Stimulated activated CD4-positive, alpha-beta T cell treated with anti-CD3 and anti-CD28 coated beads, TNF-alpha, amount 100 ng/mL, for 1 hour (primary cell): ENCODE measurements around the gene SLC18A2.
"Not testable (repeated sequence)": the region's sequence is repeated elsewhere in the genome, so short reads cannot be mapped to it uniquely, and the experiment has no call there.

Source experiments
- DNase-seq, 3 donors: peaks; one replicate each; pipeline ENCODE4 v3.0.0-alpha.2; 2020; ENCODE audit warnings: low read depth in 3 of 3, low spot score in 1 of 3

Gene SLC18A2

DNA sequence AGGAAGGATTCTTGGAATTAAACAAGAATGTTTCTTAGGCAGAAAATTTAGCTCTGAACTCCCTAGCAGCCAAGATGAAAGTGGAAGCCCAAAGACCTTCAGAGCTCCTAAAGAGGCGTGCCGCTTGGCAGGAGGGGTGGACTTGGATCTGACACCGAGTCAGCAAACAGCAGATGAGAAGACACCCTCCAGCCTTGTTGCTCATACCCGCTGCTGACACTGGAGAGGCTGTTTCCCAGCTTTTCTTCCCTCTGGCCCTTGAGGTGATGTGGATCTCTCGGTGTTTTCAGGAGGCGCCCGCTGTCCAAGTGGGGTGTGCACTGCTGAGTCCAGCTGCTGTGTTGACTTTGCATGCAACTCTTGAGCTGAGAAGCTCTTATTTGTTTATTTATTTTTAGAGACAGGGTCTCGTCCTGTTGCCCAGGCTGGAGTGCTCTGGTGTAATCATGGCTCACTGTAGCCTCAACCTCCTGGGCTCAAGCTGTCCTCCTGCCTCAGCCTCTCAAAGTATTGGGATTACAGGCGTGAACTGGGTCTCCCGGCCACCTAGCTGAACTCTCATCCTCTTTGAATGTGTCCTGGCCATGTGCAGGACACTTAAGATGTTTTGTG lies 21.5 kb downstream of the SLC18A2 start:
- no peak for DNase-seq

DNA sequence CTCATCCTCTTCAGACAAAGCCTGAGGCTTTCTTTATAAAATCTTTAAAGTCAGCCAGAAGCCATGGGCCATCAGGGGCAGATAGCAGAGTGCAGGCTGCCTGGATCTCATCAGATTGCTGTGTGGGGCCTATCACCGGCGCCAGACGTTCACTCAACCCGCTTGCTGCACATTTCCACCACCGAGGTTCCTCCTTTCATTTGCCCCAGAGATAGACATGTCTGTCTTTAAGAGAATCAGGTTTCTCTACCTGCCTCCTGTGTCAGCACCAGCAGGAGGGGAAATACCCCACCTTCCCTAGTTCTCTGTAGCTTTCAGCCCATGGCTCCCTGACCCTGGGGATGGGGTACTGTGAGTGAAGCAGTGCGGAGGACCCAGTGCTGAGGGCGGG lies 22.0 kb downstream of the SLC18A2 start:
- no peak for DNase-seq

DNA sequence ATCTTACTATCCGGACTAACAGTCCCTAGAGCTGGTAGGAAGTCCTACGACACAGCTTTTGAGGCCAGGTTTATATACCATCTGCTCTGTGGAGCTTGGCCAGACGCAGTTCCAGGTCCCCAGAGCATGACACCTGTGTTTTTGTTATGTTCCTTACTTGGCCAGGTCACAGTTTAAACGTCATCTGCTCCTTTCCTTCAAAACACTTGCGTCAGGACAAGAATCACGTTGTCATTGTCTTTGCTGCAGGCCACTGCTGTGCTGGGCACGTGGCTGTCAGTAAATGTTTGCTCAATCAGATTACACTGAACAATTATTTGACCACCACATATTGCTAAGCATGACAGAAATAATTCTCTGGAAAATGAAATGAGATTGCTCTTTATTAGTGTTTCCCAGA lies 23.9 kb downstream of the SLC18A2 start:
- DNase-seq, result no peak

DNA sequence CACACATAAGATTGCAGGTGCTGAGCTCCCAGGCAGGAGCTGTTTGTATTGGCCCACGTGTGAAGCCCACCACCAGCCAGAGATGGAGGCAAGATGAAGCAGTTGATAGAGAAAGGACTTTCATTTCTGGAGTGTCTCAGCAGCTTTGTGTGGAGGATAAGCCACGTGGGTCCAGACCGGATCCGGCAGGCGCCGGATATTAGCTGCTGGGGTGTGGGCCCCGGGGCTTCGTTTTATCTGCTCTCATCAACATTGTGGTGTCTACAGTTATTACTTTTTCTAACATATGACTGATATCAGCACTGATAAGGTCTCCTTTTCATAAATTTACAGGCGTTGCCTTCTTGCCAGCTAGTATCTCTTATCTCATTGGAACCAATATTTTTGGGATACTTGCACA lies 25.5 kb downstream of the SLC18A2 start:
- DNase-seq, result no peak

DNA sequence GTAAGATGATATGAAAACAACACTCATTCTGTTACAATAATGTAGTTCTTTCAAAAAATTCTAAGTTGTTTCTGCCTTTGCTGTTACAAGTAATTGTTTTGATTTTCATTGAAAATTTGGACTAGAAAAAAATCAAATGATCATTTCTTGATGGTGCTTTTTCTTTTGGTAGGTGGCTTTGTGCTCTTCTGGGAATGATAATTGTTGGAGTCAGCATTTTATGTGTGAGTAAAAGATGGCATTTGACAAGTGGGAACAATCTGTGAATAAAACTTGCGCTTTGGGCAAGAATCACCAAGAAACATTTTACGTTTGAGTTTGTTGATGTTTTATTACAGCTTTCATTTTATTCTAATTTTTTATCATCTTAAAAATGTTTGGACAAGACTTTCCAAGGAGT lies 25.9 kb downstream of the SLC18A2 start:
- DNase-seq, result no peak

DNA sequence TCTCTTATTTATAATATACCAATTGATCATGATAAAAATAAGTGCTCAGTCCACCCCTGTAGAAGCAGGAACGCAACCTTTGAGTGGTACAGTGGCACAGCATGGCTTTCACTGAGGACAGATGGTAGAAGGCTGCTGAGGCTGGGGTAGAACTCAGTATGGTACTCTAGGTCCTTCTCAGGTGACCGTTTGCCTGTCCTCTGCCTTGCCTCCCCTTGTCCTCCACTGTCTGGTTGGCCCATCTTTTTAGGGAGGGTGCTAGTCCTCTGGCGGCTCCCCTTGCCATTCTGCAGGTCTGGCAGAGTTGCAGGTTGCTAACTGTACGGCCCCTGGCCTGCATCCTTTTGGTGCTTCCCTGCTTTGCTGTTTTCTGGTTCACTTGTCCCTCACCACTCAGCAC lies 27.3 kb downstream of the SLC18A2 start:
- no peak for DNase-seq

DNA sequence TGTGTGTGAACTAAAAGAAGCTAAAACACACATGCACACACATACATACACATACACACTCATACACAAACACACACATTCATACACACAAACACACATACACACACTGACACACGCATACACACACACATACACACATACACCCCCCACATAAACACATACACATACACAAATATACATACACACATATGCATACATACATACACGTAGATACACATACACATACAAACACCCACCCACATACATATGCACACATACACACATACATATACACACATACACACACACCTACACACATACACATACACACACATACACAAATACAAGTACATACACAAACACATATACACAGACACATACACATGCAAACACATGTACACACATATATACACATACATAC lies 28.0 kb downstream of the SLC18A2 start:
- DNase-seq, result no peak

DNA sequence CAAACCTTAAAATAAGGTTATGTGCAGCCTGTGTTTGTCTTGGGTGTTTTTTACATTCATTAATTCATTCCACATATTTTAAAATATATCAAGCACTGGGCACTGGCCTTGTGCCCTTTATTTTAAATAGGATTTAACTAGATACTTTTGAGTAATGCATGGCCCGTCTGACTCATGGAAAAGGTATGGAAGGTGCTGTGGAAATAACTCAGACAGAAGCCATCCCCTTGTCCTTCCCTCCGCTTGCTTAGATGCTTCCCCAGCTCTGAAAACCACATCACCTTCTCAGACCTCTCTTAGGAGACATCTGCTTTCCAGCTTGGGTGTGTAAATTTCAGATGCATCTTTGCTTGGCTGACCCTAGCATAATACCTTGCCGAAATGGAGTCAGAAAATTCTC lies 30.5 kb downstream of the SLC18A2 start:
- DNase-seq, result no peak

DNA sequence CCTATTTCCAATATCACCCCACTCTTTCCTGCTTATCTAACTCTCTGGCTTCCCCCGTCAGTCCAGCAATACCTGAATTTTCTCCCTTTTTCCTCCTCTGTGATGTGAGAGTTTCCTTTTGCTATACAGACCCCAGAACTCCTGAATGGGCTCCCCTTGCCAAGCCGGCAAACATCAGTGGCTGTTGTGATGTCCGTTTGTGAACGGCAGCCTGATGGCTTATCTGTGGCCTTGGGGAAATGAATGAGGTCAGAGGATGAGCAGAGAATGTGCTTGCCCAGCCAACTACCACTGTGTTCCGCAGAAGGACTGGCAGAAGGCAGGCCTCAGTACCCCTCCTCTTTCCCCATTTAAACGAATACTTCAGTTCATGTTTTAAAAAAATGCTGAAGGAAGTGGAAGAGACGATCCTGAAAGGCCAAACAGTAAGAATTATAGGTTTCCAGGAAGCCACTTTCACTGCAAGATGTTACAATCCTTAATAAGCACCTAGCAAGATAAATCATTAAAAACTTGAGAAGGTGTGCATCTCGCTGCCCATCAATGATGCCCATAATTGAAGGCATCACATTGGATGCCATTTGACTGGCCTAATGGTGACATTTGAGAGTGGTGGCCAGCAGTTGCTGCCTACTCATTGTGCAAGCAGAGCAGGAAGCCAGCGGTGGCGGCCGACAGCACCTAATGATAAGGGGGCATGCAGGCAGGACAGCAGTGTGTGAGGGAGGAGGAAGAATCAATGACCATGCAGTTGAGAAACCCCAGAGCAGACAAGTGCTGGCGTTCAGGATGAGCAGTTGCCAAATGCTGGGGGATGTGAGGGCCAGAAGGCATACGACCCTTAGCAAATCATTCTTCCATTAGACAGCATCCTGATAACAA lies 31.5 kb downstream of the SLC18A2 start:
- DNase-seq, result no peak

DNA sequence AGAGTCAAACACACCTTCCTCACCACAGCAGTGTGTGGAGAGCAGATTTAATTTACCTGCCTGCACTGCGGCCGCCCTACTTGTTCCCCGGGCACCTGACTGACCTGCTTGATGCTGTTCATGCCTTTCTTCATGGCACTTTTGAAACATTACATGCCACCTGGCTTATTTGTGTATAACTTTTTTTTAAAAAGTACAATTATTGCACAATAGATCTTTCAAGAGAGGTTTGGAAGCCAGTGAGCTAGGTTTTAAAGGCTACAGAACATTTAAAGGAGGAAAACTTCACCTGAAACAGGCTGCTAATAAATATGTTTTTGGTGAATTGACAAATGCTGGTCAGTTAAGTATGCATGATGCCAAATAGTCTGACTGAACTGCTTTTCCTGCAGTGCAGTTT lies 33.1 kb downstream of the SLC18A2 start:
- DNase-seq, result no peak

DNA sequence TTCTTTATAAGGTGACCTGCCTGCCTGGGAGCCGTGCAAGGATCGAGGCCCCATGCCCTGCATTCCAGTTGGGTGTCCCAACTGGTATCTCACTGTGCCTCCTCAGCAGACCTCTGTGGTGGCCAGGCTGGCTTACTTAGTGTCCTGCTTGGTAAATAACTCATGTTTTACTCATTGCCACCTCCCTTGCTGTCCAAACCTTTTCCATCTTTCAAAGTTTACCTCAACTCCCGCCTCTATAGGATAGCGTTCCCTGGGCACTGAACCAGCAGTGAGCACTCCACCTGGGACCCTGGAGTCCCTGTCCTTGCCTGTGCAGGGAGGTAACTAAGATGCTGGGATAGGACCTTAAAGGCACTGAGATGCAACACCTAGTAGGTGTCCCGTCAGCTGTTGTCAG lies 33.6 kb downstream of the SLC18A2 start:
- DNase-seq, result no peak

DNA sequence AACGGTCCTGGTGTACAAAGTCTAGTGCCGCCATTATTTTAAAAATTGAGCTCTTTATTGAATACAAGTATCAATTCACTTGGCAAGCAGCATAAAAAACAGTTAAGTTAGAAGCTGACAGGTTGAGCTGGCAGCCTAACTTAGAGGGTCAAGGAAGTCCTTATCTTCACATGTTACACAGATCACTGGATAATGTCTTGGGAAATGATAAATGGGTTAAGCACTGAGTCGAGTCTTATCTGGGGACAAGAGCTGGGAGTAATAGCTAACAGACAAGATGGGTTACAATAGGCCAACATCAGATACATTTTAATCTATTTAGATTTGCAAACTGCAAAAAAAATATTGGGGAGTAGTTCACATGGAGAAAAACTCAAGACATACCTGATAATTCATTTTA lies 34.2 kb downstream of the SLC18A2 start:
- no peak for DNase-seq

DNA sequence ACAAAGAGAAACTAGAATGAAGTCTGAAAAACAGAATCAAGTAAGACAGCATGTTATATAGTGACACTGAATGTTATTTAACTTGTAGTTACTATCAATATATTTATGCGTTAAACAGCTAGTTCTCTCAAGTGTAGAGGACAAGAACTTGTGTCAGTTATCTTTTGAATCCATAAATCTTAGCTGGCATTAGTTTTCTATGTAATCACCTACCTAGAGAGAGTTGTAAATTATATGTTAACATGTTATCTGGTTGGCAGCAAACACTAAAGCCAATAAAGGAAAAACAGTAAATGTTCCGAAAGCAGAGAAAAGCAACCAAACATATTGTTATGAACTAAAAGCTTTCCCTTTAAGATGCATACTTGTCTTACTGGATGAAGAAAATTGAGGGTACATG lies 36.8 kb downstream of the SLC18A2 start:
- no peak for DNase-seq

DNA sequence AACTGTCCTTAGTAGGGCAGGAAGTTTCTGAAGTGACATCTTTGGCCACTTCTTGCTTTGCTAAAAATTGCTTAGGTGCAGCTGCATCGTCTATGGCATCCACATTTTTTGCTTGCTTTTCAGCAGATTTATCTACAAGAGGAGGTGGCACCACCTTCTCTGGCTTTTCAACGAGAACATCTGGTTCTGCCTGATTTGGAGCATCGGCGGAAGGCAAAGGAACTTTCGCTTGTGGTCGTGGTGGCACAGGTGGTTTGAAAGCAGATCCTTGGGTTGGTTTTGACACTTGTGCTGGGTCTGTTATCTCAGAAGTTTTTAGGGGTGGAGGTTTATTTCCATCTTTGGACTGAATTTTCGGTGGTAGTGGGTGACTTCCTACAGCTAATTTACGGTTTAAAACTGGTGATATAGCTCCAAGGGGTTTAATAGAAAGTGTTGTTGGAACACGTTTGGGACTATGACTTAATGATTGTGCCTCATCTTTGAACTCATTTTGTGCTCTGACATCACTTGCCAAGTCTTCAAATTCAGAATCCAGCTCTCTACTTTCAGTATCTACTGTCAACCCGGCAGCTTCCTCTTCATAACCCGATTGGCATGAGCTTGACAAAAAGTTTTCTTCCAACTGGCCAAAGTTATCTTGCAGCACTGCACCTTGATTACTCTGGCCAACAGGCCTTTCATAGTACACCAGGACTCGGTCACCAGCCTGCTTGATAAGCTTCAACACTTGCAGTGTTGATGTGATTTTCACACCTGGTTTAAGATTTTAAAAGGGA lies 44.0 kb downstream of the SLC18A2 start:
- DNase-seq, result no peak

DNA sequence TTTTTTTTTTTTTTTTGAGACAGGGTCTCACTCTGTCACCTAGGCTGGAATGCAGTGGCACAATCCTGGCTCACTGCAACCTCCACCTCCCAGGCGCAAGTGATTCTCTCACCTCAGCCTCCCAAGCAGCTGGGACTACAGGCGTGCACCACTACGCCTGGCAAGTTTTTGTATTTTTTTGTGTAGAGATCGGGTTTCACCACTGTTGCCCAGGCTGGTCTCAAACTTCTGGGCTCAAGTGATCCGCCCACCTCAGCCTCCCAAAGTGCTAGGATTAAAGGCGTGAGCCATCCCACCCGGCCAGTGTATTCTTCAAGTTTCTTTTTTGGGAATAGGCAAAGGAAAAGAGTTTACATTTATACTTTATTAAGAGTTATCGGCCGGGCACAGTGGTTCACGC lies 50.0 kb downstream of the SLC18A2 start:
- not testable (repeated sequence) for DNase-seq

DNA sequence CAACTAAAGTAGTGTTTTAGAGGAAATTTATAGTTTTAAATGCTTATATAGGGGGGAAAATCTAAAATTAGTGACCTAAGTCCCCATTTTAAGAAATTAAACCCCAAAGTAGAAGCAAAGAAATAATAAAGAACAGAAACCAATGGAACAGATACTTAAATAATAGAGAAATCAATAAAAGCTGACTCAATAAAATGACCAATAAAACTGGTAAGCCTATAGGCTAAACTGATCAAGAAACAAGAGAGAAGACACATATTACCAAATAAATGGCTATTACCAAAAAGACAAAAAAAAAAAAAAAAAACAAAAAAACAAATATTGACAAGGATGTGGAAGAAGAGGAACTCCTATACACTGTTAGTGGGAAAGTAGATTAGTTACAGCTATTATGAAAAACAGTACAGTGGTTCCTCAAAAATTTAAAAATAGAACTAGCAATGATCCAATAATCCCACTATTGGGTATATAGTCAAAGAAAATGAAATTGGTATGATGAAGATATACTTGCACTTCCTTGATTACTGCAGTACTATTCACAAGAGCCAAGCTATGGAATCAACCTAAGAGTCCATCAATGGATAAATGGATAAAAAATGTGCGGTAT lies 53.2 kb downstream of the SLC18A2 start:
- DNase-seq, result no peak

DNA sequence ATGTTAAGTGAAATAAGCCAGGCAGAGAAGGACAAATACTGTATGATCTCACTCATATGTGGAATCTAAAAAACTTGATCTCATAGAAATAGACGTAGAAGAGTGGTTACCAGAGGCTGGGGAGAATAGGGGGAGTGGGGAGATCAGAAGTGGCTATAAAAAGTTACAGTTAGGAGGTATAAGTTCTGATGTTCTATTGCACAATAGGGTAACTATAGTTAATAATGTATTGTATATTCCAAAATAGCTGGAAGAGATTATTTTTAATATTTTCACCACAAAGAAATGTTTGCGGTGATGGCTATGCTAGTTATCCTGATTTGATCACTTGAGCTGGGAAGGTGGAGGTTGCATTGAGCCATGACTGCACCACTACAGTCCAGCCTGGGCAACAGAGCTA lies 53.8 kb downstream of the SLC18A2 start:
- no peak for DNase-seq

DNA sequence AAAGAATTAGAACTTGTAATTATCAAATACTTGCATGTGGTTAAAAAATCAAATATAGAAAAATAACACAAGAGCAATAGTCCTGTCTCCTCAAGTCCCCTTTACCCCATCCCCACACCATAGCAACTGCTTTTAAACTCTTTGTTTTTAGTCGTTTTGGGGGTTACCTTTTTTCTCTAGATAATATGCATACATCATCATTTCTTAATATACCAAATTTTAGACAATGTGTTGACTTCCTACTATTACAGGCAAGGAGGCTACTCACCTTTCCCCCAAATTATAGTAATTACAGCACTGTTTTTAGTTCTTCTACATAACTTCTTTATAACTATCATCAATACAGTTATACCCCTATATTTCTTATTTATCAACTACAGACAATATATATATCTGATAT lies 57.3 kb downstream of the SLC18A2 start:
- DNase-seq, result no peak

DNA sequence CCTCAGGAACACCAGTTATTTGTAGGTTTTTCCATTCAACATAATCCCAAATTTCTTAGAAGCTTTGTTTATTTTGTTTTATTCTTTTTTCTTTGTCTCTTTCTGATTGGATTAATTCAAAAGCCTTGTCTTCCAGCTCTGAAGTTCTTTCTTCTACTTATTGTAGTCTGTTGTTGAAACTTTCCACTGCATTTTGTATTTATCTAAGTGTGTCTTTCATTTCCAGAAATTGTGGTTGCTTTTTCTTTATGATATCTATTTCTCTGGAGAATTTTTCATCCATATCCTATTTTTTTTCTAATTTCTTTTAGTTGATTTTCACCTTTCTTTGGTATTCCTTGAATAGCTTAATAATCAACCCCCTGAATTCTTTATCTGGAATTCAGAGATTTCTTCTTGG lies 58.5 kb downstream of the SLC18A2 start:
- no peak for DNase-seq

DNA sequence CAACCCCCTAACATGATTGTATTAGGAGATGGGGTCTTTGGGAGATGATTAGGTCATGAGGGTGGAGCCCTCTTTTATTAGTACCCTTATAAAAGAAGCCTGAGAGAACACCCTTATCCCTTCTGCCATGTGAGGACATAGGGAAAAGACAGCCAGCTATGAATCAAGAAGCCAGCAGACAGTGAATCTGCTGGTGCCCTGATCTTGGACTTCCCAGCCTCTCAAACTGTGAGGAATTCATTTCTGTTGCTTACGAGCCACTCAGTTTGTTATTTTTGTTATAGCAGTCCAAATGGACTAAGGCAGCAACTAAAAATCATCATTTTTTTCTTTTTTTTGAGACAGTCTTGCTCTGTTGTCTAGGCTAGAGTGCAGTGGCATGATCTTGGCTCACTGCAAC lies 59.8 kb downstream of the SLC18A2 start:
- no peak for DNase-seq

DNA sequence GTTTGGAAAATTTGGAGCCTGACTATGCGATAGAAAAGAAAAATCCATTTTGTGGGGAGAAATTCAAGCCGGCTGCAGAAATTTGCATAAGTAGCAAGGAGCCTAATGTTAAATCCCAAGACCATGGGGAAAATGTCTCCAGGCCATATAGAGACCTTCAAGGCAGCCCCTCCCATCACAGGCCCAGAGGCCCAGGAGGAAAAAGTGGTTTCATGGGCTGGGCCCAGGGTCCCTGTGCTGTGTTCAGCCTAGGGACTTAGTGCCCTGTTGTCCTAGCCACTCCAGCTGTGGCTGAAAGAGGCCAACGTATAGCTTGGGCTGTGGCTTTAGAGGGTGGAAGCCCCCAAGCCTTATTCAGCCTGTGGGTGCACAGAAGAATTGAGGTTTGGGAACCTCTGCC lies 62.5 kb downstream of the SLC18A2 start:
- DNase-seq, result not testable (repeated sequence)

DNA sequence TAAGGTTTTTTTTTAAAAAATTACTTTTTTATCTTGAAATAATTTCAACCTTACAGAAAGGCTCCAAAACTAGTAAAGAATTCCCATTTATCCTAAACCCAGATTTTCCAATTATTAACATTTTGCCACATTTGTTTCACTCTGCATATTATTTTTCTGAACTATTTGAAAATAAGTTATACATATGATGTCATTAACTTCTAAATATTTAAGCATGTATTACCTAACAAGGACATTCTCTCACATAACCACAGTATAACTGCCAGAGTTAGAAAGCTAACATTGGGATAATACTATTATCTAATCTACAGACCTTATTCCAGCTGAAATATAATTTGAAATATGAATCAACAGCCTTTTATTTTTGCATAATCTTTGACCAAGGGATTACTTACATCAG lies 65.8 kb downstream of the SLC18A2 start:
- DNase-seq, result no peak
